ENCODE results near the gene EPAS1. TPM values are rescaled to one million over a fixed set of nuclear protein-coding genes. Genes with fewer than 3 reads are reported as not detected.

EPAS1 gene
- total and polyA plus RNA-seq, 2 of the 8 experiments (the other 6 are each of a cell fraction or from before 2014, with no cell fraction given) = 2.0 to 4.9 TPM

DNA sequence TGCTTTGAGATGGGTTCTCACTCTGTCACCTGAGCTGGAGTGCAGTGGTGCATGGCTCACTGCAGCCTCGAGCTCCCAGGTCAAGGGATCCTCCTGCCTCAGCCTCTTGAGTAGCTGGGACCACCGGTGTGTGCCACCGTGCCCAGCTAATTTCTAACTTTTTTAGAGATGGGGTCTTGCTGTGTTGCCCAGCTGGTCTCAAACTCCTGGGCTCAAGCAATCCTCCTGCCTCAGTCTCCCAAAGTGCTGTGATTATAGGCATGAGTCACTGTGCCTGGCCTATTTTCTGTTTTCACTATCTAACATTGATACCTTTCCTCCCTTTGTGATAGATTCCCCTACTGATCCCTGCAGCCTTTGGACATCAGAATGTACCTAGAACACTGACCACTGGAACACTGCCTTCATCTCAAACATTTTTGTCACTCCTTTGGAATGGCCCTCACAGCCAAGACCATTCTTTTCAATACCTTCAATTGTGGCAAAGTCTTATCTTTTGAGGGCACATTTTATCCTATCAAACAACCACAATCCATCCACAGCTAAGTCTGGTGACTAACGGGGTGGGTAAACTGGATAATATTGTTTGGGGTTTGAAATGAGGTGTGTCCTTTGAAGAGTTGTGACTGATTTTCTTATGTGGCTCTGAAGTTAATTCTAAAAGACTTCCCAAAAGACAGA, 43.7 kb downstream of the EPAS1 start:
- no peaks in the 10 kb centered on the region for H3K79me1 ChIP-seq (ENCODE audit: low read depth, low read length)
- no peak for DNase-seq (ENCODE audit: low read depth in 1 of 2, low spot score in 2 of 2)
- no peak overlapping the region for H3K4me3 ChIP-seq (ENCODE audit: extremely low read depth in 1 of 4, insufficient read depth in 2 of 4, low read depth in 3 of 4, low read length in 4 of 4)
- POLR2A ChIA-PET (ENCODE audit: partially characterized antibody) = interaction anchor here (0.9 kb wide), 1 partner anchor 10 kb away, joined by 4 read pairs; no protein-coding TSS in a partner anchor
- no peak overlapping the region for H4K91ac ChIP-seq (replicated peaks; ENCODE audit: insufficient read length, low read length)
- H3K14ac ChIP-seq (ENCODE audit: insufficient read length) = no peak overlapping the region
- H3K36me3 ChIP-seq (ENCODE audit: control insufficient read depth in 2 of 4, insufficient read depth in 4 of 4, low read length in 3 of 4) = no peaks in the 10 kb centered on the region
- no peak overlapping the region for H3K18ac ChIP-seq (ENCODE audit: extremely low read depth, low read length)
- WGBS, 2 experiments (ENCODE audit: extremely low coverage in 1 of 2, insufficient coverage in 1 of 2, insufficient read length in 1 of 2, insufficient replicate concordance in 2 of 2, low coverage in 1 of 2, low lambda C conversion rate in 2 of 2, missing lambda C conversion rate in 1 of 2) = 84% methylated on average over 4 of the region's 4 CpGs; no CpG with 5 or more reads in 1 of the 2 experiments
- no peak for FAIRE-seq
- no peak overlapping the region for H2AFZ ChIP-seq (ENCODE audit: low read length)
- H2BK12ac ChIP-seq (ENCODE audit: low read depth, low read length) = no peak overlapping the region
- peaks cover 0 to 4% (median 2%) of the 10 kb centered on the region in 4 experiments; a peak in 6 of 7 replicates for H3K4me1 ChIP-seq (replicated peaks in 1 of 4; ENCODE audit: control insufficient read depth in 3 of 4, insufficient read depth in 4 of 4, low read length in 3 of 4)
- no peak overlapping the region for H2BK15ac ChIP-seq (ENCODE audit: low read length)
- no peak overlapping the region for H3K23ac ChIP-seq (ENCODE audit: insufficient read length)
- H3K56ac ChIP-seq (replicated peaks; ENCODE audit: insufficient read length, low read depth, low read length) = no peak overlapping the region
- no peak overlapping the region for H4K8ac ChIP-seq (ENCODE audit: extremely low read depth, insufficient read depth, low read length)
- no peak for TF ChIP-seq BCL11A (IDR thresholded peaks at IDR 0.05; ENCODE audit: low read depth in 2 of 2, low read length in 2 of 2)
- no peak for TF ChIP-seq NANOG (IDR thresholded peaks at IDR 0.05; ENCODE audit: insufficient read depth, low read depth, low read length, poor library complexity, severe bottlenecking)
- TF ChIP-seq, protein P1, sequence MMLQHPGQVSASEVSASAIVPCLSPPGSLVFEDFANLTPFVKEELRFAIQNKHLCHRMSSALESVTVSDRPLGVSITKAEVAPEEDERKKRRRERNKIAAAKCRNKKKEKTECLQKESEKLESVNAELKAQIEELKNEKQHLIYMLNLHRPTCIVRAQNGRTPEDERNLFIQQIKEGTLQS (IDR thresholded peaks at IDR 0.05; ENCODE audit: insufficient read depth, low read depth, low read length) = no peak
- no peak for TF ChIP-seq YY1 (IDR thresholded peaks at IDR 0.05; ENCODE audit: low read depth, low read length)
- TF ChIP-seq TBP (IDR thresholded peaks at IDR 0.05; ENCODE audit: low read depth, low read length) = no peak
- no peak for TF ChIP-seq CBX8 (IDR thresholded peaks at IDR 0.05; ENCODE audit: borderline replicate concordance, low read depth, low read length)
- no peak for TF ChIP-seq GTF2F1 (IDR thresholded peaks at IDR 0.05; ENCODE audit: borderline replicate concordance, low read depth, low read length)
- TF ChIP-seq SP4 (IDR thresholded peaks at IDR 0.05; ENCODE audit: low read length) = no peak
- no peak overlapping the region for H2BK20ac ChIP-seq (ENCODE audit: low read length)
- no peaks in the 10 kb centered on the region; a peak in 1 of 7 replicates for H3K27me3 ChIP-seq (replicated peaks in 1 of 4; ENCODE audit: control insufficient read depth in 3 of 4, extremely low read depth in 1 of 4, insufficient read depth in 3 of 4, low read length in 3 of 4)
- H3K9me3 ChIP-seq (ENCODE audit: insufficient read depth in 2 of 2, low read depth in 1 of 2, low read length in 1 of 2) = no peaks in the 10 kb centered on the region
- H2BK120ac ChIP-seq (replicated peaks; ENCODE audit: low read depth, low read length) = no peak overlapping the region
- no peak overlapping the region for H3K4ac ChIP-seq (replicated peaks; ENCODE audit: insufficient read length, low read depth, low read length)
- no peaks in the 10 kb centered on the region for H3K23me2 ChIP-seq (ENCODE audit: low read depth, low read length)
- no peaks in the 10 kb centered on the region for H4K20me1 ChIP-seq (replicated peaks in 1 of 2; ENCODE audit: control insufficient read depth in 1 of 2, insufficient read depth in 2 of 2, low read length in 2 of 2)
- no peak overlapping the region for H3K4me2 ChIP-seq (ENCODE audit: insufficient read depth in 1 of 2, low read depth in 2 of 2, low read length in 2 of 2)
- H4K5ac ChIP-seq (ENCODE audit: insufficient read length, low read depth, low read length) = no peak overlapping the region
- H3K9ac ChIP-seq (replicated peaks in 1 of 4; ENCODE audit: extremely low read depth in 1 of 4, low read depth in 3 of 4, low read length in 3 of 4) = no peak overlapping the region
- CTCF ChIA-PET (ENCODE audit: partially characterized antibody) = interaction anchor here (0.6 to 2.5 kb wide), 4 partner anchors 13 to 116 kb away, joined by 3 to 9 read pairs (median 4); no protein-coding TSS in a partner anchor
- H3K79me2 ChIP-seq (ENCODE audit: control insufficient read depth in 1 of 2, insufficient read depth in 2 of 2, low read length in 2 of 2) = no peaks in the 10 kb centered on the region
- no peak overlapping the region for H2BK5ac ChIP-seq (ENCODE audit: low read depth, low read length)
- H2AK5ac ChIP-seq (ENCODE audit: low read depth, low read length) = no peak overlapping the region
- H3K27ac ChIP-seq (ENCODE audit: low read depth, low read length) = no peak overlapping the region
